Activated CD4-positive, CD25-positive, alpha-beta regulatory T cell treated with anti-CD3 and anti-CD28 coated beads, Interleukin-2, amount 50 U/mL, for 16 hours (primary cell): ENCODE results near the gene ZNF700.
"Not testable (repeated sequence)": the region's sequence is repeated elsewhere in the genome, so short reads cannot be mapped to it uniquely, and the experiment has no call there.

ENCODE experiments used
- DNase-seq: peaks from one replicate; pipeline ENCODE4 v3.0.0-alpha.2; 2020; ENCODE audit warnings: low read depth, low spot score

The ZNF700 gene

GRCh38 chr19:11987405-11988281 is 62.7 kb downstream of the ZNF700 start:
- peak; percentile 79 for DNase-seq

GRCh38 chr19:11989112-11989456 is 64.2 kb downstream of the ZNF700 start:
- no peak for DNase-seq

GRCh38 chr19:11991921-11992320 is 67.0 kb downstream of the ZNF700 start:
- DNase-seq = not testable (repeated sequence)

- no peak for DNase-seq
These were observed 70.3 kb downstream of the ZNF700 start for GRCh38 chr19:11995174-11995573.
